GM10266 (cell line): ENCODE results near the gene ABLIM3.
A peak's percentile ranks its signal among the peaks of the same experiment; 100 is the strongest.

Experiments used
- DNase-seq: peaks from one replicate; pipeline ENCODE4 v3.0.0; 2012; ENCODE audit errors: extremely low spot score
- TF ChIP-seq, protein P1 (sequence below): IDR thresholded peaks from 2 replicates; pipeline ENCODE4 v1.5.1; 2012; ENCODE audit warnings: mild to moderate bottlenecking, low read depth; ENCODE audit not compliant: control insufficient read depth, insufficient read depth; ENCODE audit errors: missing control alignments

Gene ABLIM3

DNA sequence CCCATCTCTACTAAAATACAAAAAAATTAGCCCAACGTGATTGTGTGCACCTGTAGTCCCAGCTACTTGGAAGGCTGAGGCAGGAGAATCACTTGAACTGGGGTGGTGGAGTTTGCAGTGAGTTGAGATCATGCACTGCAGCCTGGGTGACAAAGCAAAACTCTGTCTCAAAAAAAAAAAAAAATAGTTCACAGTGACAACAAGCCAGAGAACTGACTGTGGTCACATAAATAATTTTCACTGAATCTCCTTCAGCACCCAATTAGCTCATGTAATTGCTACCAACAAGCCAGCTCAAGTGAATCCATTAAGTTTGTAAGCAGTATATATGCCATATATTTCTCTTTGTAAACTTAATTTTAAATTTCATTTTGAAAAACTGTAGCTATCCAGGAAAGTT, 115.8 kb downstream of the ABLIM3 start:
- no peak for DNase-seq
- TF ChIP-seq, protein P1, sequence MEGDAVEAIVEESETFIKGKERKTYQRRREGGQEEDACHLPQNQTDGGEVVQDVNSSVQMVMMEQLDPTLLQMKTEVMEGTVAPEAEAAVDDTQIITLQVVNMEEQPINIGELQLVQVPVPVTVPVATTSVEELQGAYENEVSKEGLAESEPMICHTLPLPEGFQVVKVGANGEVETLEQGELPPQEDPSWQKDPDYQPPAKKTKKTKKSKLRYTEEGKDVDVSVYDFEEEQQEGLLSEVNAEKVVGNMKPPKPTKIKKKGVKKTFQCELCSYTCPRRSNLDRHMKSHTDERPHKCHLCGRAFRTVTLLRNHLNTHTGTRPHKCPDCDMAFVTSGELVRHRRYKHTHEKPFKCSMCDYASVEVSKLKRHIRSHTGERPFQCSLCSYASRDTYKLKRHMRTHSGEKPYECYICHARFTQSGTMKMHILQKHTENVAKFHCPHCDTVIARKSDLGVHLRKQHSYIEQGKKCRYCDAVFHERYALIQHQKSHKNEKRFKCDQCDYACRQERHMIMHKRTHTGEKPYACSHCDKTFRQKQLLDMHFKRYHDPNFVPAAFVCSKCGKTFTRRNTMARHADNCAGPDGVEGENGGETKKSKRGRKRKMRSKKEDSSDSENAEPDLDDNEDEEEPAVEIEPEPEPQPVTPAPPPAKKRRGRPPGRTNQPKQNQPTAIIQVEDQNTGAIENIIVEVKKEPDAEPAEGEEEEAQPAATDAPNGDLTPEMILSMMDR, result no peak

GRCh38 chr5:149257889-149258705, 116.8 kb downstream of the ABLIM3 start:
- TF ChIP-seq, protein P1, result no peak
- no peak for DNase-seq

DNA sequence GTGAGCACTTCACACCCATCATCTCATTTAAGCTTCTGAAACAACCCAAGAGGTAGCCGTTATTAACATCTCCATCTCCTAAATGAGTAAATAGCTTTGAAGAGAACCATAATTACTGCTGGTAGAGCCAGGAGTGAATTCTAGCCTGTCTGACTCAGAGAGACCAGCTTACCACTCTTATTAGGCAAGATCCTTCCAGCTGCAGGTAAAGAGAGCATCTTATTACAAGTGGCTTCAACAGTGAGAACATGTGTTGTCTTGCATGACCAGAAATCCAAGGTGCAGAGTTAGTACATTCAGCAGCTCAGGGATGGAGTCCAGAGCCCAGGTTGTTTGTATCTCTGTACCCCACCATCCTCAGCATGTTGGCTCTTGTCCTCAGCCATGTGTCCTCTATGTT, 119.5 kb downstream of the ABLIM3 start:
- DNase-seq, result no peak
- TF ChIP-seq, protein P1, result no peak

DNA sequence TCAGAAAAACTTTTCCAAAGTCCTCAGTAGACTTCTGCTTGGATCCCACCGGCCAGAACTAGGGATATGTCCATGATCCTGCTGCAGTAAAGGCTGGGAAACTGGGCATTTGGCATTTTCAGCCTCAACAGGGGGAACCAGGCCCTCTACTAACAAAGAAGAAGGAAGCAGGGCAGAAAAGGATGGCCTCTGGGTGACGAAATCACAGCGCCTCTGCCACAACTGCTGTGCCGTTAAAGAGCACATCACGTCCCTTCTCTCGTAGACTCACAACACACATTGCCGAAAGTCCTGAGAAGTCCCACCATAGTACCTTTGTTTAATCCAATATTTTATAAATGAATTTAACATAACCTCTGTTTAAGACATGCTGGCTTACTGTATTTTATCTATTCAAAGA, 120.0 kb downstream of the ABLIM3 start:
- TF ChIP-seq, protein P1, result no peak

DNA sequence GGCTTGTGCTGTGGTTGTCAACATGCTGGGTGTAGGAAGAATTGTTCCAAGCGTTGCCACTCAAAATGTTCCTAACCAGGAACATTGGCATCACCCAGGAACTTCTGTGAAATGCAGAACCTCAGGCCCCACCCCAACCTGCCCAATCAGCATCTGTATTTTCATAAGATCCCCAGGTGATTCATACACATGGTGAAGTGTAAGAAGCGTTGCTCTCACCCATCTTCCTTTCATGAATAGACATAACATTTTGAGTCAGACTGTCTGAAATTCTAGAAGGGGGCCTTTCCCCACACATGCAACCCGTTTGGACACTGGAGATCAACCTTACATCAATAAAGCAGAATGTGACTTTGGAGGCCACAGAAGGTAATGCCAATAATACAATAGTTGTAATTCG, 121.0 kb downstream of the ABLIM3 start:
- DNase-seq, result no peak

More for the DNA sequence above, 120.0 kb downstream of the ABLIM3 start:
- no peak for DNase-seq

DNA sequence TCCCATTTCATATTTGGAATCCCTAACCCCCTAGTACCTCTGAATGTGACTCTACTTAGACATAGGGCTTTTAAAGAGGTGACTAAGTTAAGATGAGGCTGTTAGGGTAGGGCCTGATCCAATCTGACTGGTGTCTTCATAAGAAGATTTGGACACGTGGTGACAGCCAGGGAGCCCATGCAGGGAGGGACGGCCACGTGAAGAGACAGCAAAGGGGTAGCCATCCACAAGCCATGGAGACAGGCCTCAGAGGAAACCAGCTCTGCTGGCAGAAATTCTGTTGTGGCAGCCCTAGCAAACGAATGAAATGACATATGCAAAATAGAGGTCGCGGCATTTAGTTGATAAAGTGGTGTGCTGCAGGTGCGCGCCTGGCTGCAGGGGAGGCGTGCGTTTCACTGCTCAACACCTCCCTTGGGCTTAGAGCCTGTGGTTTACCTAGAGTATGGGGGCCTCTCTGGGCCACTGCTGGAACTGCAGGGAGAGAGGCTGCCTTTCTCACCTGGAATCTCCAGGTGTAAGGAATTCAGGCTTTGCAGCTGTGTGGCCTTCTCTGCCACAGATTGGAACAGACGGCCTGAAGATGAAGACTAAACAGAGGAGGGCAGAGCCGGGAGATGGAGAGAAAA, 123.3 kb downstream of the ABLIM3 start:
- peak; percentile 37 for DNase-seq
- TF ChIP-seq, protein P1, result peak; percentile 34

More for the DNA sequence above, 121.0 kb downstream of the ABLIM3 start:
- TF ChIP-seq, protein P1, result no peak

DNA sequence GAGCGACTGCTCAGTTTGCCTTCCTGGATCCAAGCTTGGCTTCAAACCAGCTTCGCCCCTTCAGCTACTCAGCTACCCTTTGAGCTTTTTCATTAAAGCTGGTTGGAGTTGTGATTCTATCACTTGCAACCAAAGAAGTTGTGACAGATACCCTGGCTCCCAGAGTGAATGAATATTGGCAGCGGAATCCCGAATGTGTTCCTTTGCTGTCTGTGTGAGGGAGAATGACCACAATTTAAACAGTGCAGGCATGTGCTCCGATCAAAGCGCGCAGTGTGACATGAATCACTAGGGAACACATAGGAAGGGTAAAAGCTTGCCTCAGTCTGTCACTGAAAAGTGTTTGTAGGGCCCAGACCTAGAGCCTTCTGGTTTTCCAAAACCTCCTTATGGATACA, 123.8 kb downstream of the ABLIM3 start:
- TF ChIP-seq, protein P1, result no peak
- DNase-seq, result no peak
